Uterus (tissue), 2 donors: Measurements from ENCODE around the gene PITPNM3.

Experiments used
- CTCF ChIP-seq, 4 experiments: fragments of 200-600 bp in 2 of 4; fragments of 450-650 bp in 2 of 4; sonication (generic) in 2 of 4; IDR thresholded peaks; one replicate each; pipeline ENCODE4 v1.5.1; 2016 to 2019; ENCODE audit warnings: antibody characterized with exemption in 4 of 4, mild to moderate bottlenecking in 2 of 4, moderate library complexity in 1 of 4
- POLR2A ChIP-seq, 2 donors: fragments of 450-650 bp; IDR thresholded peaks; one replicate each; pipeline ENCODE4 v1.6.1; 2016; ENCODE audit warnings: antibody characterized with exemption in 2 of 2, mild to moderate bottlenecking in 1 of 2, moderate library complexity in 1 of 2

GRCh38 chr17:6509031-6509771 lies 47.2 kb downstream of the PITPNM3 start:
- TF ChIP-seq CTCF (IDR thresholded peaks at IDR 0.05), result no peak
- no peak for TF ChIP-seq POLR2A (IDR thresholded peaks at IDR 0.05)
